ENCODE measurements around the gene TP53BP1.

Gene TP53BP1

DNA sequence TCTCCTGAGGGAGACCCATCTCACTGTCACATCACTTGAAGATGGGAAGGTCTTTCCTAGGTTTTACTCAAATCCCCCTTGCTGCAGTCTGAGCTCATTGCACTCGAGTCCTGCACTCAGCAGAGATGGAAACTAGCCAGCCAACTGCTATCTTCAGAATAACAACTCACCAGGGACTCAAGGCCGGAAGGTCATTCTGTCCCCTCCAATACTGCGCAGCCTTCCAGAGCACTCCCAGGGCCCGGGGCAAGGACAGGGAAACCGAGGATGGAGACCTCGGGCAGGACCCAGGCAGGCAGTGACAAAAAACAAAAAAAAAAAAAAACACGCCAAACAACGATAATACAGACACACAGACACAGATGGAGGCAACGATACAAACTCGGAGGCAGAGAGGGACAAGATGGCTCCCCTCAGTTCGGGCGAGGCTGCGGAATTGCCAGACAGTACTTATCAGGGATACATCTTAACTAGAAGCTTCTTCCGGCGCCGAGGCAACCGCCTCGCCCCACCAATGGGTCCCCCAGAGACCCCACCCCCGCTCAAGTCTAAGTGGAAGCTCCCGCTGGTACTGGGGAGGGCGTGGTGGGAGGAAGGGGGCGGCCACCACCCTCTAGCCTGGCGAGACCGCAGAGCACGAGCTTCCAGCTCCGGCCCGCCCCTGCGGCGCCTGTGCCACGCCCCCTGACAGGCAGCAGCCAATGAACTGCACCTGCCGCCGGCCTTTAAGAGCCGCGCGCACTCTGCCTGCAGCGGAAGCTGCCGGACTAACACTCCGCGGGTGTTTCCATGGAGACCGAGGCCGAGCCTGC, 17.4 kb upstream of the TP53BP1 start:
- Histone ChIP-seq H3K4me2 (ENCODE audit: low read length) (peak overlapping the region; percentile 91), H4K20me1 (ENCODE audit: insufficient read depth, low read length) (no peaks in the 10 kb centered on the region), H3K27ac (ENCODE audit: low read depth, low read length, poor library complexity, severe bottlenecking) (peak overlapping the region; percentile 69), H3K4me1 (ENCODE audit: insufficient read depth, low read length, severe bottlenecking) (peaks cover 13% of the 10 kb centered on the region), H3K9me2 (ENCODE audit: low read depth, low read length) (no peaks in the 10 kb centered on the region), H3K9ac (ENCODE audit: low read length) (peak overlapping the region; percentile 73), H3K79me2 (ENCODE audit: insufficient read depth, low read length) (no peaks in the 10 kb centered on the region), H3K4me3 (ENCODE audit: low read depth, low read length, poor library complexity, severe bottlenecking) (peak overlapping the region; percentile 74), H3K36me3 (ENCODE audit: insufficient read depth, low read length) (no peaks in the 10 kb centered on the region; the same call in 1 of the 2 replicates), H2AFZ (ENCODE audit: low read length) (peak overlapping the region; percentile 51; the same call in 1 of the 2 replicates), H3K27me3 (ENCODE audit: insufficient read depth, low read length) (peaks cover 6% of the 10 kb centered on the region; the same call in 1 of the 2 replicates), H3K9me3 (ENCODE audit: low read length) (no peaks in the 10 kb centered on the region), H3F3A (ENCODE audit: insufficient read depth, low read length) (no peaks in the 10 kb centered on the region)
- TF ChIP-seq EZH2 (IDR thresholded peaks at IDR 0.05; ENCODE audit: borderline replicate concordance, low read length): no peak
- TF ChIP-seq, protein P1, sequence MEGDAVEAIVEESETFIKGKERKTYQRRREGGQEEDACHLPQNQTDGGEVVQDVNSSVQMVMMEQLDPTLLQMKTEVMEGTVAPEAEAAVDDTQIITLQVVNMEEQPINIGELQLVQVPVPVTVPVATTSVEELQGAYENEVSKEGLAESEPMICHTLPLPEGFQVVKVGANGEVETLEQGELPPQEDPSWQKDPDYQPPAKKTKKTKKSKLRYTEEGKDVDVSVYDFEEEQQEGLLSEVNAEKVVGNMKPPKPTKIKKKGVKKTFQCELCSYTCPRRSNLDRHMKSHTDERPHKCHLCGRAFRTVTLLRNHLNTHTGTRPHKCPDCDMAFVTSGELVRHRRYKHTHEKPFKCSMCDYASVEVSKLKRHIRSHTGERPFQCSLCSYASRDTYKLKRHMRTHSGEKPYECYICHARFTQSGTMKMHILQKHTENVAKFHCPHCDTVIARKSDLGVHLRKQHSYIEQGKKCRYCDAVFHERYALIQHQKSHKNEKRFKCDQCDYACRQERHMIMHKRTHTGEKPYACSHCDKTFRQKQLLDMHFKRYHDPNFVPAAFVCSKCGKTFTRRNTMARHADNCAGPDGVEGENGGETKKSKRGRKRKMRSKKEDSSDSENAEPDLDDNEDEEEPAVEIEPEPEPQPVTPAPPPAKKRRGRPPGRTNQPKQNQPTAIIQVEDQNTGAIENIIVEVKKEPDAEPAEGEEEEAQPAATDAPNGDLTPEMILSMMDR (IDR thresholded peaks at IDR 0.05; ENCODE audit: low read length): no peak

DNA sequence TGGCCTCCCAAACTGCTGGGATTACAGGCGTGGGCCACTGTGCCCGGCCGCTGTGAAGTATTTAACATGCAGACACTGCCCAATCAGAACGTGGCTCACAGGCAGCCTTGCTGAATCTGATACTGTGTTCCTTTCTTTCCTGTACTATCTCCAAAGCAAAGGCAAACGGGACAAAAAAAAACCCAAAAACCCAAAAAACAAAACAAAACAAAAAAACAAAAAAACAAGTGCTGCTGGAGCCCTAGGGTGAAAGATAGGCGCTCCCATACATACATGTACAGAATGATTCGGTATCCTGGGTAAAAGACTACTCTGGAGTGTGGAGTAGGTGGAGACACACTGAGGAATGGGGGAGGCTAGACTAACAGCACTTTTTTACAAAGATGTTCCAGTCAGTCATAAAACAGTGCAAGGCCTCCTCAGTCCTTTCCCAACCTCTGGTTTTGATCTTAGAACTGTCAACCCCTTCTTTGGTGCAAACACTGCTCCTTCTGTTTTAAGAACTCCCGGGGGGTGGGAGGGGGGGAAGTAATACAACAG, 16.8 kb upstream of the TP53BP1 start:
- peak overlapping the region; percentile 91 for H3K4me2 ChIP-seq (ENCODE audit: low read length)
- H3K9me2 ChIP-seq (ENCODE audit: low read depth, low read length): no peaks in the 10 kb centered on the region
- H4K20me1 ChIP-seq (ENCODE audit: insufficient read depth, low read length): no peaks in the 10 kb centered on the region
- no peak for TF ChIP-seq EZH2 (IDR thresholded peaks at IDR 0.05; ENCODE audit: borderline replicate concordance, low read length)
- TF ChIP-seq, protein P1 (IDR thresholded peaks at IDR 0.05; ENCODE audit: low read length): no peak
- H3K4me1 ChIP-seq (ENCODE audit: insufficient read depth, low read length, severe bottlenecking): peaks cover 12% of the 10 kb centered on the region
- no peaks in the 10 kb centered on the region; the same call in 1 of the 2 replicates for H3K36me3 ChIP-seq (ENCODE audit: insufficient read depth, low read length)
- H3K9me3 ChIP-seq (ENCODE audit: low read length): no peaks in the 10 kb centered on the region
- H3F3A ChIP-seq (ENCODE audit: insufficient read depth, low read length): no peaks in the 10 kb centered on the region
- H3K27ac ChIP-seq (ENCODE audit: low read depth, low read length, poor library complexity, severe bottlenecking): peak overlapping the region; percentile 69
- H2AFZ ChIP-seq (ENCODE audit: low read length): no peak overlapping the region
- peak overlapping the region; percentile 74 for H3K4me3 ChIP-seq (ENCODE audit: low read depth, low read length, poor library complexity, severe bottlenecking)
- peak overlapping the region; percentile 73 for H3K9ac ChIP-seq (ENCODE audit: low read length)
- H3K79me2 ChIP-seq (ENCODE audit: insufficient read depth, low read length): no peaks in the 10 kb centered on the region
- peaks cover 6% of the 10 kb centered on the region; the same call in 1 of the 2 replicates for H3K27me3 ChIP-seq (ENCODE audit: insufficient read depth, low read length)

DNA sequence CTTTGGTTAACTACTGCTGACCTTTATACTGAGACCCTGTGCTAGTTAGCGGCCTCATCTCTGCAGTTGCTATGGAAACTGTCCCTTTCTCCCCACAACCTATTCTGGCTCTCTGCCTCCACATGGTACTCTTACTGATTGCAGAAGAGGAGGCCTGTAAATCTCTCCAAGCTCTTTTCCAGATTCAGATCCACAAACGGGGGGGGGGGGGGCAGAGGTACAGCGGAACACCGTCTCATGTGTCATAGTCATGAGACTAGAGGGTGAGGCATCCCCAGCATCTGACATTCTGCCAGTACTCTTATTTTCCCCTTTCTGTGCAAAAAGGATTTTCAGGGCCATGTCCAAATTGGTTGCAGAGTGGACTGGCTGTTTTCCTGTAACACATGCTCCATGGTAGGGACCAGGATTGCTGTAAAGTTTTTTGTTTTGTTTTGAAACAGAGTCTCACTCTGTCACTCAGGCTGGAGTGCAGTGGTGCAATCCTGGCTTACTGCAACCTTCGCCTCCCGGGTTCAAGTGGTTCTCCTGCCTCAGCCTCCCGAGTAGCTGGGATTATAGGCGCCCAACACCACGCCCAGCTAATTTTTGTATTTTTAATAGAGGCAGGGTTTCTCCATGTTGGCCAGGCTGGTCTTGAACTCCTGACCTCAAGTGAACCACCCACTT, 16.2 kb upstream of the TP53BP1 start:
- Histone ChIP-seq H3K9me2 (ENCODE audit: low read depth, low read length) (no peaks in the 10 kb centered on the region), H3K4me2 (ENCODE audit: low read length) (0 out of 2 replicates have a peak overlapping the region, but pooled peaks have one; percentile 91), H3K27me3 (ENCODE audit: insufficient read depth, low read length) (peaks cover 6% of the 10 kb centered on the region; the same call in 1 of the 2 replicates), H3K27ac (ENCODE audit: low read depth, low read length, poor library complexity, severe bottlenecking) (no peak overlapping the region), H2AFZ (ENCODE audit: low read length) (no peak overlapping the region), H3K4me1 (ENCODE audit: insufficient read depth, low read length, severe bottlenecking) (peaks cover 12% of the 10 kb centered on the region), H3K9me3 (ENCODE audit: low read length) (no peaks in the 10 kb centered on the region), H3F3A (ENCODE audit: insufficient read depth, low read length) (no peaks in the 10 kb centered on the region), H4K20me1 (ENCODE audit: insufficient read depth, low read length) (no peaks in the 10 kb centered on the region), H3K4me3 (ENCODE audit: low read depth, low read length, poor library complexity, severe bottlenecking) (no peak overlapping the region), H3K9ac (ENCODE audit: low read length) (no peak overlapping the region), H3K79me2 (ENCODE audit: insufficient read depth, low read length) (no peaks in the 10 kb centered on the region), H3K36me3 (ENCODE audit: insufficient read depth, low read length) (no peaks in the 10 kb centered on the region; the same call in 1 of the 2 replicates)
- TF ChIP-seq, protein P1 (IDR thresholded peaks at IDR 0.05; ENCODE audit: low read length): no peak
- no peak for TF ChIP-seq EZH2 (IDR thresholded peaks at IDR 0.05; ENCODE audit: borderline replicate concordance, low read length)

Data from OCI-LY1 (cell line).